Stimulated activated CD8-positive, alpha-beta memory T cell treated with anti-CD3 and anti-CD28 coated beads, Interleukin-12 subunit alpha, Interleukin-12 subunit beta, amount 100 ng/mL, for 24 hours (primary cell): ENCODE results near the gene PFKL.

ENCODE experiments used
- DNase-seq: peaks from one replicate; pipeline ENCODE4 v3.0.0-alpha.2; 2020; ENCODE audit errors: extremely low read depth

PFKL gene

GRCh38 chr21:44299458-44300261 is at the start of gene PFKL:
PFKL (plus strand) TSS chr21:44300053; CDS start chr21:44300106, 53 bp downstream.
- peak; percentile 25 for DNase-seq

- DNase-seq = no peak
Measured at GRCh38 chr21:44253832-44254710, 45.8 kb upstream of the PFKL start.

DNA sequence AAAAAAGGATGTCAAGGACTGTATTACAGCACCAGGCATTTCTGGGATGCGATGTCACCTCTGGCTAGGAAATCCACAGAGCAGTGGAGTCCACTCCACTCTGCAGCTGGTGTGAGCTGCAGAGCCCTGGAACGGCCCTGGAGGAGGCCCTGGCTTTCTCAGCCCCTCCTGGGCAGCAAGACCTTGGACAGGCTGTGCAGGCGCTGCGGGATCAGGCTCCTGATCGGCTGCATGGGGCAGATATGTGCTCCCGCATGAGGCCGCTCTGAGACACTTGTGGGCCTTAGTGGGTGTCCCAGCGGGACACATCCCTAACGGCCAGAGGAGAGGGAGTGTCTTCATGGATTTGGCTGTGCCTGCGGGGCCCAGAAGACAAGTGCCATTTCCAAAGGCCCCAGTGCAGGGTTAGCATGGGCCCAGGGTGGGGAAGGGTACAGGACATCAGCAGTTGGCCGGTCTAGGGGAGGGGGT is 44.3 kb upstream of the PFKL start:
- DNase-seq = no peak

GRCh38 chr21:44258056-44258725 is 41.7 kb upstream of the PFKL start:
- no peak for DNase-seq

DNA sequence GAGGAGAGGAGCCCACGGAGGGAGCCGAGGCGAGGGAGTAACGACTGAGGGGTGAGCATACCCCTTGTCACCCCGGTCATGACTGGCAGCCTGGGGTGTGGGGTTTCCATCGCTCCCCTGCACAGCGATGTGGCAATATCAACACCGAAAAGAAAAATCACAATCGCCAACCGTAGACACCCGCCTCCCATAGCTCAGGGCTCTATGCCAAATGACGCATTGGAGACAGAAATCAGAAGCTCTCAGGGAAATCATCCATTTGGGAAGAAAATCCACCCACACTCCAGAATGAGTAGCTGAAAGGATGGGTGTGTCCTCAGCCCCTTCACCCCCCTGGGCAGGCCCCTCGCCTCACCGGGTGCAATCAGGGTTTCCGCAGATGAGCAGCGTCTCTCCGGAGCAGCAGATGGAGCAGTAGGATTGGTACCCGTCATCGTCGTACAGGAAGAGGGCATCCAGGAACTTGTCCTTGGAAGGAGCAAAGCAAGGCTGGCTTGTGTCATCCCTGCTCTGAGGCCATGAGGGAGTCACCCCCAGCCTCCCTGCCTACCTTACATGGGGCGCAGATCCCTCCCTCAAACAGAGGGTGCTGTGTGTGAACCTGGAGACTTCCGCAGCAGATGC is 40.7 kb upstream of the PFKL start:
- no peak for DNase-seq

- DNase-seq = no peak
Measured at GRCh38 chr21:44260066-44260465, 39.8 kb upstream of the PFKL start.

DNA sequence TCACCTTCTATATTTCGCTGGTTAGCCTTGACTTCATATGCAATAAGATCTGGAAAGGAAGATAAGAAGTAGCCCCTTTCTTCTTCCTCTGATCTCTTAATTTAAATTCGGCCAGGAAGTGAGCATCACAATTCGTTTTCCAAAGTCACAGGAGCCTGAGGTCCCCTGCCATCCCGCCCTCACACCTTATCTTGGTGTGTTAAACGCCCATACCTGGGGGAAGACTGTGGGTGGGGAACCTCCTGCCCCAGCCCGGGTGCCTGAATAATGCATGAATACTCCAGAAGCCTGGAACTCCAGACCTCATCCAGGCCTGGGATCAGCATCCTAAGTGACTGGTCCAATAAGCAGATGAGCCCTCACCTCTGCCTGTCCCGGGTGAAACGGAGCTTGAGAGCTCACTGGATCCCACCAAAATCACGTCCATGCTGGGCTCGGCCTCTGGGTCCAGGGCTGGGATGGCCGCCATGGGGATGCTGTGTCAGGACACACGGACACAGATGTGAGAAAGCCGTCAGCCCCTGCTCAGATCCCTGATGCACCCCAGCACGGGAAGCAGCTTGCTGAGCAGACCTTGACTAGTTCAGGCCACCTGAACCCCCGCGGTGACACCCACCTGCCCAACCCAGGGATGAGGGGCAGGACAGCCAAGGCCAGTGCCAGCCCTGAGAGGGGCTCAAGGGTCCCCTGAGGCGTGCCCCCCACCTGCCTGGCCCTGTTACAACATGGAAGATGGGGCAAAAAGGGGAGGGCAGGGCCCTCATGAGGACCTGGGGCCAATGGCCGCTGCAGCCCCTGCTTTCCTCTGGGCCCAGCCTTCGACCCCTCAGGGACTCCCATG is 38.8 kb upstream of the PFKL start:
- no peak for DNase-seq

DNA sequence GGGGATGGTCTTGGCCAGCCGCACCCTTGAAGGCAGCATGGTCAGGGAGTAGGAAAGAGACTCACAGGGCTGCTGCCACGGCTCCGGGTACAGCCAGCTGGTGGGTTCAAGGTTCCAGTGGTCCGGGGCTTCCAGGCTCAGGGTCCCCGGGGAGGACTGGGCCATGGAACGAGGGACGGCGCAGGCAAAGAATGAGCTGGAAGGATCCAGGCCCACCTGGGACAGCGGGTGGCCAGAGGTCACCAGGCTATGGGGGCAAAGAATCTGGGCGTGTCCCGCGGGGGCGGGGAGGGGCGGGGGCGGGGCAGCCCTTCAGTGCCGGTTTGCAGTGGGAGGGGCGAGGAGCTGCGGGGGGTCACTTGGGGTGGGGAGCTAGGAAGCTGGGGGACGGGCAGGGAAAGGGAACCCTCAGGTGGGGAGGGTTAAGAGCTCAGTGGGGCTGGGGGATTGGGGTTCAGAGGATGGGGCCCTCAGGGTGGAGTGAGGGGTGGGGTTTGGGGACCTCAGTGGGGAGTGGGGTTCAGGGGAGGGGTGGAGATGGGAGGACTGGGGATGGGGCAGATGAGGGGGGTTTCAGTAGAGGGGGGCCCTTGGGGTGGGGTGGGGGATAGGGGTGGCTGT is 38.1 kb upstream of the PFKL start, which contains the start of gene DNMT3L:
DNMT3L (minus strand) TSS at position 223 of the 621 bp plus-strand sequence. CDS start 638 bp downstream, outside the sequence.
- DNase-seq = no peak

DNA sequence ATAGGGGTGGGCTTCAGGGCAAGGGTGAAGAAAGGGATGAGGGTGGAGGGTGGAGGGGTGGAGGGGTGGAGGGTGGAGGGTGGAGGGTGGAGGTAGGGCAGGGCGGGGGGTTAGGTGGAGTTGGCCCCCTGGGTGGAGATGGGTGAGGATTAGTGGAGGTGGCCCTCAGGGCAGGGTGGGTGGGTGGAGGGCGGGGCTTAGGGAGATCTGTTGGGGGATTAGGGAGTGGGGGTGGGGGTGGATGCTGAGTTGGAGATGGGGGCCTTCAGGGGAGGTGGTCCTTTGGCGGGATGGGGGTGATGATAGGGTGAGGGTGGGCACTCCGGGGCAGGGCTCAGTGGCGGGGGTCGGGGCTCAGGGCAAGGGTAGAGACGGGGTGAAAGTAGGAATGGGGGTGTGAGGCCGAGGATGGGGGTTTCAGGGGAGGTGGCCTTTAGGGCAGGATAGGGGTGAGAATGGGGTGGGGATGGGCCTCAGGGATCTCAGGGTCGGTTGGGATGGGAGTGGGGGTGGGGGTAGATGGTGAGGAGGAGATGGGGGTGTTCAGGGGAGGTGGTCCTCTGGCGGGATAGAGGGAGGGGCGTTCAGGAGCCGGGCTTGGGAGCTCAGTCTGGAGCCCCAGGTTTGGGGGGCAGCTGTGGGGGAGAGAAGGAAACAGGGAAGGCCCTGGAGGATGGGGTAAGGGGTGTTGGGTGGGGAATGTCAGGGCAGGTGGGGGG is 37.4 kb upstream of the PFKL start:
- DNase-seq = no peak

GRCh38 chr21:44263221-44263760 is 36.6 kb upstream of the PFKL start:
- no peak for DNase-seq

- no peak for DNase-seq
Measured at GRCh38 chr21:44263768-44264167, 36.1 kb upstream of the PFKL start.

DNA sequence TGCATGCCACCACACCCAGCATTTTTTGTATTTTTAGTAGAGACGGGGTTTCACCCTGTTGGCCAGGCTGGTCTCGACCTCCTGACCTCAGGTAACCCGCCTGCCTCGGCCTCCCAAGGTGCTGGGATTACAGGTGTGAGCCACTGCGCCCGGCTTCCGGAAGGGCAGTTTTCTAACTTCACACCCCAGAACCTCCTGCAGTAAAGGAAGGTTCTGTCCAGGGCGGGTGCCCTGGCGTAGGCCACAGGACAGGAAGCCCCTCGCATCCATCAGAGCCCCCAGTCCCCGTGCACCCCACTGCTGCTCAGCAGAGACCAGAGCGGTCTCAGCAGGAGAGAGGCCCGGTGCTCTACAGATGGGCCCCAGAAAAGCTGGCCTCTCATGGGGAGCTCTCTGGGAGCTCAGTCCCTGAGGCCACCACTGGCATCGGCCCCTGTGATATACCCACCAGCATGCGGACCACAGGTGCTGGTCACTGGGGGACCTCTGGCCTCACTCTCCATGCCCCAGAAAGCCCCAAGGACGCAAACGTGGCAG is 34.1 kb upstream of the PFKL start:
- no peak for DNase-seq

DNA sequence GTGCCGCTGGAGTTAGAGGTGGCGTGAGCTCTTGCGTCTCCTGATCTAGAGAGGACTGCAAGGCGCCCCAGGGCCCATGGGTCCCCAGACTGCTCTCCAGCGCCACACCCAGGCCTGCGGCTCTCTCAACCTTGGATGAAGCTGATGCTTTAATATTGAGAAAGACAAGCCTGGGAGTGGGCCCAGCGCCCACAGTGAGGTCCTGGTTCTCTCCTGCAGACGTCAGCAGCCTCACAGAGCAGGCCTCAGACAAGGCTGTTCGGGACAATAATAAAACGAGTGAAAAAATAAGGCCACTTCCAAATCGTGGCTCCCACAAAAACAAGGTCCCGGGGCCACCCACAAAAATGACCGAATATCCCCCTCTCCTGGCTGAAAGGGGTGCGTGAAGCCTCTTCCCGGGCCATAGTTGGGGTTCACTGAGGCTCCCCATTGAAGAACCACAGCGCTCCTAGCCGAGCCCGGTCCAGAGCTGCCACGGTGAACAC is 32.2 kb upstream of the PFKL start:
- no peak for DNase-seq

- DNase-seq = no peak
Measured at GRCh38 chr21:44269090-44269489, 30.8 kb upstream of the PFKL start.

DNA sequence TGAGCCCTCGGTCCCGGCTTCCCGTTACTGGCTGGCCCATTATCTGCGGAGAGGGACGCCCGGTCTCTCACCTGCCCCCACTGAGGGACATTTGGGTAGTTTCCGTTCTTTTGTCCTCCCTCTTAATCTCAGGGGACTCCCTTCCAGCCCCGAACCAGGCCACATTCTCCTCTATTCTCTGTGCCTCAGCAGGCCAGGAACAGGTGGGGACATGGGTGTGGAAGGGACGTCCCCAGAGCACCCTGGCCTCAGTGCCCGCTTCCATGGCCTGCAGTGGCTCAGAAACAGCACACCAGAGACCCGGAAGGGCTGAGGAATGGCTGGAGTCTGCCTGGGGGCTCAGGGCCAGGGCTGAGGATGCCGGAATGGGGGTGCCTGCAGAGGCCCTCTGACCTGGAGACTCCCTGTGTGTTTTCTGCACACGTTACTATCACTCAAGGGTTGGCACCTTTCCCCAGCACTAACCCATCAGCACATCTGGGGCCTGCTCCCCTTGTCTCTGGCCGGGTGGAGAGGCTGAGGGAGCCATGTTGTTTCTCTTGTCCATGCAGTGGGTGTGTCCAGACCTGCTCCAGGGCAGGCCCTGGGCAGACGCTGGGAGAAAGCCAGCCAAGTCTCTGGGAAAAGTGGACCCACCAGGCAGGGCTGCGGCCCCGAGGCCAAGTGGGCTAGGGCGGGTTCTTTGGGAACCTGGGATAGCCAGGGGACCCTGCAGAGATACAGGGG is 28.1 kb upstream of the PFKL start:
- no peak for DNase-seq

GRCh38 chr21:44272284-44272858 is 27.5 kb upstream of the PFKL start:
- DNase-seq = no peak

- DNase-seq = no peak
Measured at GRCh38 chr21:44273046-44273445, 26.8 kb upstream of the PFKL start.

GRCh38 chr21:44275041-44275440 is 24.8 kb upstream of the PFKL start:
- DNase-seq = no peak
